Neural progenitor cell (in vitro differentiated cells): ENCODE measurements around the gene TSC22D3.

ENCODE experiments used
- EZH2 ChIP-seq: fragments of 200-600 bp; sonication (generic); IDR thresholded peaks from 2 replicates; pipeline ENCODE4 v1.6.1; 2017; ENCODE audit warnings: antibody characterized with exemption, mild to moderate bottlenecking, moderate library complexity
- EZH2phosphoT487 ChIP-seq: fragments of 200-600 bp; sonication (generic); IDR thresholded peaks from 2 replicates; pipeline ENCODE4 v1.6.1; 2017; ENCODE audit warnings: antibody characterized with exemption
- TF ChIP-seq, protein P1 (sequence below): fragments of 200-600 bp; sonication (generic); IDR thresholded peaks from 2 replicates; pipeline ENCODE4 v1.5.1; 2017; ENCODE audit warnings: antibody characterized with exemption, mild to moderate bottlenecking

DNA sequence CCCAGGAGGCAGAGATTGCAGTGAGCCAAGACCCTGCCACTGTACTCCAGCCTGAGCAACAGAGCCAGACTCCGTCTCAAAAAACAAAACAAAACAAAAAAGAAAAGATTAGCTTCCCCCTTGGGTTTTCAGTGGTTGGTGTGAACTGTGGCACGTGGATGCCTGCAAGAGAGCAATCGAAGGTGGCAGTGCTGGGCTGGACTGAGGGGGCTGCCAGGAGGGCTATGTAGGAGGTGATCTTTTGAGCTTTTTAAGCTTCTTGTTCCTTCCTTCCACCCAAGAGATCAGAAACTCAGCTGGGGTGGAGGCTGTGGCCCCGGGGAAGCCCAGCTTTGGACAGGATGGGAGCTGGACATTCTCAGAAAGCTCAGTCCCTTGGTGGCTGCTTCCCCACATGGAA, 97.7 kb downstream of the TSC22D3 start:
- TF ChIP-seq, protein P1, sequence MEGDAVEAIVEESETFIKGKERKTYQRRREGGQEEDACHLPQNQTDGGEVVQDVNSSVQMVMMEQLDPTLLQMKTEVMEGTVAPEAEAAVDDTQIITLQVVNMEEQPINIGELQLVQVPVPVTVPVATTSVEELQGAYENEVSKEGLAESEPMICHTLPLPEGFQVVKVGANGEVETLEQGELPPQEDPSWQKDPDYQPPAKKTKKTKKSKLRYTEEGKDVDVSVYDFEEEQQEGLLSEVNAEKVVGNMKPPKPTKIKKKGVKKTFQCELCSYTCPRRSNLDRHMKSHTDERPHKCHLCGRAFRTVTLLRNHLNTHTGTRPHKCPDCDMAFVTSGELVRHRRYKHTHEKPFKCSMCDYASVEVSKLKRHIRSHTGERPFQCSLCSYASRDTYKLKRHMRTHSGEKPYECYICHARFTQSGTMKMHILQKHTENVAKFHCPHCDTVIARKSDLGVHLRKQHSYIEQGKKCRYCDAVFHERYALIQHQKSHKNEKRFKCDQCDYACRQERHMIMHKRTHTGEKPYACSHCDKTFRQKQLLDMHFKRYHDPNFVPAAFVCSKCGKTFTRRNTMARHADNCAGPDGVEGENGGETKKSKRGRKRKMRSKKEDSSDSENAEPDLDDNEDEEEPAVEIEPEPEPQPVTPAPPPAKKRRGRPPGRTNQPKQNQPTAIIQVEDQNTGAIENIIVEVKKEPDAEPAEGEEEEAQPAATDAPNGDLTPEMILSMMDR: no peak
- TF ChIP-seq EZH2 (no peak), EZH2phosphoT487 (no peak)
